SK-N-MC (cell line): ENCODE measurements around the gene TMEM86B.

Experiments used
- DNase-seq: peaks from one replicate; pipeline ENCODE4 v3.0.0-alpha.2; 2011; ENCODE audit warnings: low read depth, low spot score
- H3K27ac ChIP-seq: fragments of 200-600 bp; sonication (generic); 2 replicates; pipeline ENCODE4 v1.5.1; 2016; ENCODE audit warnings: mixed run types
- H3K36me3 ChIP-seq: fragments of 200-600 bp; sonication (generic); 2 replicates; pipeline ENCODE4 v1.6.1; 2017; ENCODE audit warnings: antibody characterized with exemption, low read length, mixed read lengths; ENCODE audit not compliant: insufficient read depth
- H3K4me3 ChIP-seq: fragments of 200-600 bp; sonication (generic); 2 replicates; pipeline ENCODE4 v1.5.1; 2016
- H3K9ac ChIP-seq: fragments of 200-600 bp; sonication (generic); 2 replicates; pipeline ENCODE4 v1.8.0; 2017; ENCODE audit warnings: mixed run types, mixed read lengths; ENCODE audit not compliant: insufficient read length
- H3K9me3 ChIP-seq: fragments of 200-600 bp; sonication (generic); 2 replicates; pipeline ENCODE4 v1.6.1; 2017; ENCODE audit warnings: low read depth, mild to moderate bottlenecking, antibody characterized with exemption, low read length, moderate library complexity, mixed read lengths
- EZH2 ChIP-seq: fragments of 200-600 bp; sonication (generic); IDR thresholded peaks from one replicate; pipeline ENCODE4 v1.6.1; 2017; ENCODE audit warnings: antibody characterized with exemption
- FOXP2 ChIP-seq: optimal IDR thresholded peaks from 2 replicates; pipeline ENCODE3; 2011; ENCODE audit warnings: mild to moderate bottlenecking, moderate library complexity; ENCODE audit not compliant: insufficient read depth; ENCODE audit errors: extremely low read length, control extremely low read depth
- POLR2AphosphoS5 ChIP-seq: IDR thresholded peaks from 2 replicates; pipeline ENCODE4 v1.6.1; 2012; ENCODE audit warnings: mild to moderate bottlenecking, low read depth, low read length, borderline replicate concordance

TMEM86B gene

GRCh38 chr19:55240713-55241020 is 12.1 kb upstream of the TMEM86B start:
- no peak overlapping the region for H3K27ac ChIP-seq
- DNase-seq = no peak
- H3K9me3 ChIP-seq = no peaks in the 10 kb centered on the region
- H3K4me3 ChIP-seq = no peak overlapping the region
- peaks cover 78% of the 10 kb centered on the region for H3K36me3 ChIP-seq
- TF ChIP-seq FOXP2 (no peak), POLR2AphosphoS5 (no peak), EZH2 (no peak)
- no peak overlapping the region for H3K9ac ChIP-seq

GRCh38 chr19:55239004-55239403 is 10.4 kb upstream of the TMEM86B start:
- DNase-seq = no peak
- Histone ChIP-seq H3K4me3 (no peak overlapping the region), H3K9me3 (no peaks in the 10 kb centered on the region), H3K27ac (no peak overlapping the region), H3K9ac (no peak overlapping the region), H3K36me3 (peaks cover 74% of the 10 kb centered on the region)
- no peak for TF ChIP-seq FOXP2
- no peak for TF ChIP-seq EZH2
- no peak for TF ChIP-seq POLR2AphosphoS5

- H3K4me3 ChIP-seq = no peak overlapping the region
- DNase-seq = no peak
- no peak overlapping the region for H3K9ac ChIP-seq
- no peak overlapping the region for H3K27ac ChIP-seq
- peaks cover 72% of the 10 kb centered on the region for H3K36me3 ChIP-seq
- H3K9me3 ChIP-seq = no peaks in the 10 kb centered on the region
- no peak for TF ChIP-seq FOXP2
These were observed 9.5 kb upstream of the TMEM86B start for GRCh38 chr19:55238030-55238429.

- Histone ChIP-seq H3K27ac (no peak overlapping the region), H3K9ac (no peak overlapping the region), H3K4me3 (no peak overlapping the region), H3K9me3 (no peaks in the 10 kb centered on the region), H3K36me3 (peaks cover 44% of the 10 kb centered on the region; the same call in 1 of the 2 replicates)
- TF ChIP-seq EZH2 (no peak), POLR2AphosphoS5 (no peak), FOXP2 (no peak)
- DNase-seq = no peak
These were observed 4.4 kb upstream of the TMEM86B start for GRCh38 chr19:55232986-55233385.

GRCh38 chr19:55232286-55232602 is 3.7 kb upstream of the TMEM86B start:
- DNase-seq = no peak
- H3K36me3 ChIP-seq = peaks cover 37% of the 10 kb centered on the region; the same call in 1 of the 2 replicates
- no peaks in the 10 kb centered on the region for H3K9me3 ChIP-seq
- H3K27ac ChIP-seq = no peak overlapping the region
- no peak overlapping the region for H3K9ac ChIP-seq
- no peak overlapping the region for H3K4me3 ChIP-seq
- TF ChIP-seq EZH2 = no peak

GRCh38 chr19:55231391-55232285 is 3.1 kb upstream of the TMEM86B start:
- H3K9ac ChIP-seq = no peak overlapping the region
- no peak for DNase-seq
- H3K9me3 ChIP-seq = no peaks in the 10 kb centered on the region
- H3K27ac ChIP-seq = no peak overlapping the region
- H3K4me3 ChIP-seq = no peak overlapping the region
- H3K36me3 ChIP-seq = peaks cover 31% of the 10 kb centered on the region; the same call in 1 of the 2 replicates
- TF ChIP-seq POLR2AphosphoS5 = no peak

- Histone ChIP-seq H3K9ac (no peak overlapping the region), H3K36me3 (peaks cover 22% of the 10 kb centered on the region; the same call in 1 of the 2 replicates)
These were observed 2.2 kb upstream of the TMEM86B start for GRCh38 chr19:55230780-55231179.

GRCh38 chr19:55230329-55230728 is 1.8 kb upstream of the TMEM86B start:
- TF ChIP-seq FOXP2 (no peak), EZH2 (no peak), POLR2AphosphoS5 (no peak)
- Histone ChIP-seq H3K4me3 (no peak overlapping the region), H3K27ac (no peak overlapping the region), H3K9me3 (no peaks in the 10 kb centered on the region), H3K36me3 (peaks cover 22% of the 10 kb centered on the region; the same call in 1 of the 2 replicates), H3K9ac (no peak overlapping the region)
- DNase-seq = no peak

More at GRCh38 chr19:55230780-55231179, 2.2 kb upstream of the TMEM86B start:
- TF ChIP-seq POLR2AphosphoS5 (no peak), EZH2 (no peak), FOXP2 (no peak)
- Histone ChIP-seq H3K9me3 (no peaks in the 10 kb centered on the region), H3K27ac (no peak overlapping the region), H3K4me3 (no peak overlapping the region)
- no peak for DNase-seq

- Histone ChIP-seq H3K27ac (no peak overlapping the region), H3K4me3 (no peak overlapping the region), H3K36me3 (peaks cover 19% of the 10 kb centered on the region; the same call in 1 of the 2 replicates), H3K9ac (no peak overlapping the region), H3K9me3 (no peaks in the 10 kb centered on the region)
- DNase-seq = no peak
- TF ChIP-seq POLR2AphosphoS5 (no peak), FOXP2 (no peak), EZH2 (no peak)
These were observed 1.2 kb upstream of the TMEM86B start for GRCh38 chr19:55229789-55230182.
